Muscle layer of colon (tissue), 2 donors: ENCODE results near the gene KIF4A.

ENCODE experiments used
- H3K27ac ChIP-seq: one replicate; pipeline ENCODE4 v1.7.0; 2013; ENCODE audit warnings: low read depth, mild to moderate bottlenecking, low read length, moderate library complexity
- H3K27me3 ChIP-seq, 2 donors: one replicate each; pipeline ENCODE4 v1.7.0; 2013; ENCODE audit warnings: low read length in 2 of 2, mild to moderate bottlenecking in 2 of 2; ENCODE audit not compliant: insufficient read depth in 2 of 2, control insufficient read depth in 1 of 2
- H3K36me3 ChIP-seq: one replicate; pipeline ENCODE4 v1.7.0; 2013; ENCODE audit warnings: mild to moderate bottlenecking, low read length; ENCODE audit not compliant: insufficient read depth
- H3K4me1 ChIP-seq: one replicate; pipeline ENCODE4 v1.7.0; 2013; ENCODE audit warnings: mild to moderate bottlenecking, low read length; ENCODE audit not compliant: insufficient read depth
- H3K4me3 ChIP-seq, 2 donors: one replicate each; pipeline ENCODE4 v1.7.0; 2013; ENCODE audit warnings: low read length in 2 of 2, low read depth in 1 of 2, mild to moderate bottlenecking in 1 of 2, moderate library complexity in 1 of 2
- H3K9ac ChIP-seq: one replicate; pipeline ENCODE4 v1.7.0; 2013; ENCODE audit warnings: low read length
- H3K9me3 ChIP-seq: one replicate; pipeline ENCODE4 v1.7.0; 2013; ENCODE audit warnings: mild to moderate bottlenecking, low read length
- donor health status: abdominal sarcoma.
- donor health status: Adenocarcinoma of cecum.

Gene KIF4A

GRCh38 chrX:70405003-70405402 lies 115.1 kb downstream of the KIF4A start:
- H3K9me3 ChIP-seq, result no peaks in the 10 kb centered on the region
- peaks cover 0 to 8% of the 10 kb centered on the region in 2 donors for H3K27me3 ChIP-seq
- no peaks in the 10 kb centered on the region for H3K36me3 ChIP-seq
- H3K27ac ChIP-seq, result no peak overlapping the region
- H3K4me3 ChIP-seq, result no peak overlapping the region
- H3K9ac ChIP-seq, result no peak overlapping the region
- H3K4me1 ChIP-seq, result no peaks in the 10 kb centered on the region

DNA sequence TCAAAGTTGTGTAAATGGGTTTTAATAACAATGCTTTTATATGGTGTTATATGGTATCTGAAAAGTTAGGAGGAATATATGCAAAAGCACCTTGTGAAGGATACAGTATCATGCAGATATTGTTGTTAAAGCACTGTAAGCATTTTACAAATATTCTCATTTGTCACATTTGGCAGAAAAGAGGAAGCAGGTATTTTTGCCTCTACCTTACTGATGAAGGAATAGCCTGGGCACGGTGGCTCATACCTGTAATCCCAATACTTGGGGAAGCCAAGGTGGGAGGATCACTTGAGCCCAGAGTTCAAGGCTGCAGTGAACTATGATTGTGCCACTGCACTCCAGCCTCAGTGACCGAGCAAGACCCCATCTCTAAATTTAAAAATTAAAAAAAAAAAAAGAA lies 121.0 kb downstream of the KIF4A start:
- H3K4me3 ChIP-seq, result no peak overlapping the region
- H3K9ac ChIP-seq, result no peak overlapping the region
- H3K27me3 ChIP-seq, result peaks cover 0 to 4% of the 10 kb centered on the region in 2 donors
- no peaks in the 10 kb centered on the region for H3K9me3 ChIP-seq
- H3K36me3 ChIP-seq, result no peaks in the 10 kb centered on the region
- no peaks in the 10 kb centered on the region for H3K4me1 ChIP-seq
- H3K27ac ChIP-seq, result no peak overlapping the region

DNA sequence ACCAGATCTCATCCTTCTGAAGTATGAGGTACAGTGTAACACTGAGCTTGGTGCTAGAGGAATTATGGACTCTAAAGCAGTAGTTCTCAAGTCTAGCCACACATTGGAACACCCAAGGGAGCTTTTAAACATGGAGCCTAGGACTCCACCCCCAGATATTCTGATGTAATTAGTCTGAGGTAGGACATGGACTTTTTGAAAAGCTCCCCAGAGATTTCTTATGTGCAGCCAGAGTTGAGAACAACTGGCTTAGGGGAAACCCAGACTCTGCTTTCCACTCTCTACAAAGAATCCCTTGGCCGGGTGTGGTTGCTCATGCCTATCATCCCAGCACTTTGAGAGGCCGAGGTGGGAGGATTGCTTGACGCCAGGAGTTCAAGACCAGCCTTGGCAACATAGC lies 121.6 kb downstream of the KIF4A start:
- no peaks in the 10 kb centered on the region for H3K9me3 ChIP-seq
- H3K27me3 ChIP-seq, result peaks cover 0 to under 1% of the 10 kb centered on the region in 2 donors
- H3K27ac ChIP-seq, result no peak overlapping the region

DNA sequence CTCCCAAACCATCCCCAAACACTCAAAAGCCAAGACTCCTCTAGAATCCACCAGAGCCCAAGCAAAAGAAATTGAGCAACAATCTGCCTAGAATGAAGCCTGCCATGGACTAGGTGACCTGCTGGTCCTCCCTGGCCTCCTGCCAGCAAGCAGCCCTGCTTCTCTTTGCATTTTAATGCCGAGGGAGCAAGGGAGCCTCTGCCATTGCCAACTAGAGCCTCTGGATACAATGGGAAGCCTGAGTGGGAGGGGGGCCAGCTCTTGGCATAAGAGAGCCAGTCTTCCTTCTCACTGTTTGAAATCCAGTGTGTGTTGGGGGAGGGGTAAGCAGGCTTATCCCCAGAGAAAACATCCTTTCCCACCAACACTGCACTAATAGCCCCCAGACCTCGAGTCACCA lies 131.7 kb downstream of the KIF4A start:
- no peaks in the 10 kb centered on the region for H3K4me1 ChIP-seq
- H3K36me3 ChIP-seq, result no peaks in the 10 kb centered on the region
- H3K9me3 ChIP-seq, result no peaks in the 10 kb centered on the region
- H3K27ac ChIP-seq, result no peak overlapping the region
- no peak overlapping the region for H3K4me3 ChIP-seq
- H3K27me3 ChIP-seq, result peaks cover 5 to 18% of the 10 kb centered on the region in 2 donors
- H3K9ac ChIP-seq, result no peak overlapping the region

More for the DNA sequence above, 121.6 kb downstream of the KIF4A start:
- Histone ChIP-seq H3K4me3 (no peak overlapping the region), H3K4me1 (no peaks in the 10 kb centered on the region), H3K36me3 (no peaks in the 10 kb centered on the region), H3K9ac (no peak overlapping the region)

DNA sequence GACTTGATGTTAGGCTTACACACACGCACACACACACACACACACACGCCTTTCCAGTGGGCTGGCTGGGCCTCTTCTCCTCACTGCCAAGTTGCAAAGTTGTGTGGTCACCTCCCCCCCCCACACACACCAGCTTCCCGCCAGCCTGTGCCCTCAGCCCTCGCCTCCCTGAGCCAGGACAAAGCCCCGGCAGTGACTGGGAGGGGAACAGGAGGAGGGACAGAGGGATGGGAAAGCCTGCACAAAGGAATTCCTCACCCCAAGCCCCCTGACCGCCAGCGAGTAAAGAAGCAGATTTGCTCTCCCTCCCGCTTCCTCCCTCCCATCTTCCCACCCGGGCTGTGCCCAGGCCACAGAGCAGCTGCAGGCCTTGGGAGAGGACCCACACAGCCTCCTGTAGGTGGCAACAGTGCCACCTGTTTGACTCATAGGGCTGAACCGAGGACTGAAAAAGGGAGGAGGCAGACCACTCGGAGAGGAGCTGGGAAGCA lies 133.0 kb downstream of the KIF4A start, which contains the start of gene GDPD2:
GDPD2 (plus strand) TSS at position 464 of the 491 bp plus-strand sequence. CDS start 1,671 bp downstream, outside the sequence.
- Histone ChIP-seq H3K27me3 (peaks cover 5 to 18% of the 10 kb centered on the region in 2 donors), H3K36me3 (no peaks in the 10 kb centered on the region), H3K27ac (no peak within 1 kb of the TSS), H3K4me1 (no peaks in the 10 kb centered on the region), H3K9me3 (no peaks in the 10 kb centered on the region), H3K9ac (no peak within 1 kb of the TSS), H3K4me3 (no peak within 1 kb of the TSS)

GRCh38 chrX:70423936-70424675 lies 134.2 kb downstream of the KIF4A start:
- H3K9ac ChIP-seq, result no peak overlapping the region
- no peak overlapping the region for H3K27ac ChIP-seq
- H3K27me3 ChIP-seq, result peaks cover 5 to 18% of the 10 kb centered on the region in 2 donors
- no peak overlapping the region for H3K4me3 ChIP-seq
- no peaks in the 10 kb centered on the region for H3K4me1 ChIP-seq
- H3K36me3 ChIP-seq, result no peaks in the 10 kb centered on the region
- no peaks in the 10 kb centered on the region for H3K9me3 ChIP-seq

GRCh38 chrX:70424801-70425200 lies 134.9 kb downstream of the KIF4A start:
- H3K27me3 ChIP-seq, result peaks cover 0 to 13% of the 10 kb centered on the region in 2 donors

GRCh38 chrX:70426286-70427278 lies 136.7 kb downstream of the KIF4A start:
- no peak overlapping the region for H3K4me3 ChIP-seq
- H3K9me3 ChIP-seq, result no peaks in the 10 kb centered on the region
- H3K9ac ChIP-seq, result no peak overlapping the region
- H3K27ac ChIP-seq, result no peak overlapping the region
- peaks cover 0 to 13% of the 10 kb centered on the region in 2 donors for H3K27me3 ChIP-seq
- H3K4me1 ChIP-seq, result no peaks in the 10 kb centered on the region
- H3K36me3 ChIP-seq, result no peaks in the 10 kb centered on the region

More at GRCh38 chrX:70424801-70425200, 134.9 kb downstream of the KIF4A start:
- Histone ChIP-seq H3K4me1 (no peaks in the 10 kb centered on the region), H3K36me3 (no peaks in the 10 kb centered on the region), H3K27ac (no peak overlapping the region), H3K9me3 (no peaks in the 10 kb centered on the region), H3K4me3 (no peak overlapping the region), H3K9ac (no peak overlapping the region)

- H3K27ac ChIP-seq, result no peak overlapping the region
- no peaks in the 10 kb centered on the region for H3K4me1 ChIP-seq
- H3K4me3 ChIP-seq, result no peak overlapping the region
- no peaks in the 10 kb centered on the region for H3K9me3 ChIP-seq
- H3K27me3 ChIP-seq, result peaks cover 0 to 9% of the 10 kb centered on the region in 2 donors
- H3K9ac ChIP-seq, result no peak overlapping the region
- H3K36me3 ChIP-seq, result no peaks in the 10 kb centered on the region
Measured at GRCh38 chrX:70427365-70427764, 137.5 kb downstream of the KIF4A start.

DNA sequence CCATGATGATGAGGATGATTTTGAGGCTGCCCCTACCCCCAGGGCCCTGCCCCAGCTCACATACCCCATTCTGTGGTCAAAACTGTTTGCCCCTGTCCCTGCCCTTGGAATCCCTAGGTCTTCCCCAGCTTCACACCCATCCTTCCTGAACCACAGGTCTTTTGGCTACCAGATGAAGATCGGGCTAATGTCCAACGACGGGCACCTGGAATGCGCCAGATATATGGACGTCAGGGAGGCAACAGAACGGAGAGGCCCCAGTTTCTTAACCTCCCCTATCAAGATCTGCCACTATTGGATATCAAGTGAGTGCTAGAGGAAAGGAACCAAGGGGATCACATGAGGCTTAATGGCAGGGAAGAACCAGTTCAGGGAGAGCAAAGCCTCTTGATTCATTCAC lies 139.9 kb downstream of the KIF4A start:
- Histone ChIP-seq H3K27me3 (peaks cover 0 to 4% of the 10 kb centered on the region in 2 donors), H3K9ac (no peak overlapping the region), H3K4me3 (no peak overlapping the region), H3K9me3 (no peaks in the 10 kb centered on the region), H3K36me3 (no peaks in the 10 kb centered on the region), H3K27ac (no peak overlapping the region), H3K4me1 (peaks cover under 1% of the 10 kb centered on the region)
